ENCODE measurements around the gene PCGF1.

The PCGF1 gene

DNA sequence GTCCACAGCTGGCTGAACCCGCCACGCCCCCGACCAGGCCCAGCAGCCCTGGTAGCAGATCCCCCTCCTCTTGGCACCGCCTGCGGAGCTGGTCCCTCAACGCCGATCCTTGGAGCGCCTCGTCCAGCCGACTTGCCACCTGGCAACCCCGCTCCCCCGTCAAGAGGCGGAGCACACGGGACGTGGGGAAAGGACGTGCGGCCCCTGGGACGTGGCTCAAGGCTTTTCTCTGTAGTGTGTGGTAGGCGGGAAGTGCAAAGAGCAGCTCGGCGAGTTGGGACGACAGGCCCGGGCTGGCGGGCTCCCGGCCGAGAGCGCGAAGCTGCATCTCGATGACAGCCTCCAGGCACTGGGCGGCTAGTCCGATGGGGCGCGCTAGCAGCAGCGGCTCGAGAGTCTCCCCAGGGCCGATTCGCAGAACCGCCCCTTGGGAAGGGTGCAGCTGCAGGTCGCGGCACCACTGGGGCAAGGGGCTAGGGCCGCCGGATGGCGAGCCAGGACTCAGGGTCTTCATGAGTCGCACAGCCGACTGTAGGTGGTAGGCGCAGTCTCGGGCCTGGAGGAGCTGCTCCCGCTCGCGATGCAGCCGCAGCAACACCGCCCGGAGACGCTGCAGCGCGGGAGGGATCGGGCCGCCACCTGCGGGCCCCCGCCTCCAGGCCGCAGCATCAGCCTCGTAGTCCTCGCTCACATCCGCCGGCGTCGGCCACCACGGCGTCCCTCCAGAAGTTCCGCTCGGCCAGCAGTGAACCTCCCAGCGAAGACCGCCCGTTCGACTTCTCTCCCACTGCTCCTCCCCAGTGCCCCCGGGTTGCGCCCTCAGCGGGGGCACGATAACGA lies 25.3 kb downstream of the PCGF1 start:
- no peaks in the 10 kb centered on the region for H3K4me1 ChIP-seq
- peak overlapping the region; percentile 83 for H3K27ac ChIP-seq
- peak overlapping the region; percentile 1 for H3K9ac ChIP-seq
- peaks cover 20% of the 10 kb centered on the region for H3K79me2 ChIP-seq
- peak overlapping the region; percentile 97 for H3K4me2 ChIP-seq (ENCODE audit: low read length)
- H3K4me3 ChIP-seq (ENCODE audit: low read depth, low read length) = peak overlapping the region; percentile 94
- TF ChIP-seq, protein P1, sequence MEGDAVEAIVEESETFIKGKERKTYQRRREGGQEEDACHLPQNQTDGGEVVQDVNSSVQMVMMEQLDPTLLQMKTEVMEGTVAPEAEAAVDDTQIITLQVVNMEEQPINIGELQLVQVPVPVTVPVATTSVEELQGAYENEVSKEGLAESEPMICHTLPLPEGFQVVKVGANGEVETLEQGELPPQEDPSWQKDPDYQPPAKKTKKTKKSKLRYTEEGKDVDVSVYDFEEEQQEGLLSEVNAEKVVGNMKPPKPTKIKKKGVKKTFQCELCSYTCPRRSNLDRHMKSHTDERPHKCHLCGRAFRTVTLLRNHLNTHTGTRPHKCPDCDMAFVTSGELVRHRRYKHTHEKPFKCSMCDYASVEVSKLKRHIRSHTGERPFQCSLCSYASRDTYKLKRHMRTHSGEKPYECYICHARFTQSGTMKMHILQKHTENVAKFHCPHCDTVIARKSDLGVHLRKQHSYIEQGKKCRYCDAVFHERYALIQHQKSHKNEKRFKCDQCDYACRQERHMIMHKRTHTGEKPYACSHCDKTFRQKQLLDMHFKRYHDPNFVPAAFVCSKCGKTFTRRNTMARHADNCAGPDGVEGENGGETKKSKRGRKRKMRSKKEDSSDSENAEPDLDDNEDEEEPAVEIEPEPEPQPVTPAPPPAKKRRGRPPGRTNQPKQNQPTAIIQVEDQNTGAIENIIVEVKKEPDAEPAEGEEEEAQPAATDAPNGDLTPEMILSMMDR (IDR thresholded peaks at IDR 0.05) = no peak
- H2AFZ ChIP-seq = peak overlapping the region; percentile 79
- H3K27me3 ChIP-seq (ENCODE audit: control insufficient read depth, insufficient read depth, low read length) = no peaks in the 10 kb centered on the region
- no peaks in the 10 kb centered on the region for H3K36me3 ChIP-seq (ENCODE audit: control insufficient read depth, insufficient read depth, low read length)
- no peaks in the 10 kb centered on the region for H3K9me3 ChIP-seq (ENCODE audit: control insufficient read depth, low read length)

DNA sequence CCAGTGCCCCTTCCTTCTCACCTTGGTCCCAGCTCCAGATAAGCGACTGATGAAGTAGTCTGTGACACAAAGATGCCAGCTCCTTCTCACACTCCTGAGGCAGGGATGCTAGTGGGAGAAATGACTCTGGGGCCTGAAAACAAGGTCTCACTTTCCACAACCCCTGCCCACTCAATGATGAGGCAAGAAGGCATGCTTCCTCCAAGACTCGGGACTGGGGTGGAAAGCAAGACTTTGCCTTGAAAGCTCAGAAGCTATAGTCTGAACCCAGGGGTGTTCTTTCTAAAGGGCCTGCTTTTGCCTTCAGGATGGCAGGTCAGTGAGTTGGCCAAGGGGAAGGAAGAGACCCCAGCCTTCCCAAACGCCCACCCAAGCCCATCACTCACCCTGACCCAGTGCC lies 26.1 kb downstream of the PCGF1 start:
- H2AFZ ChIP-seq = no peak overlapping the region
- peaks cover 20% of the 10 kb centered on the region for H3K79me2 ChIP-seq
- H3K27me3 ChIP-seq (ENCODE audit: control insufficient read depth, insufficient read depth, low read length) = no peaks in the 10 kb centered on the region
- no peaks in the 10 kb centered on the region for H3K4me1 ChIP-seq
- TF ChIP-seq, protein P1 (IDR thresholded peaks at IDR 0.05) = no peak
- peak overlapping the region; percentile 94 for H3K4me3 ChIP-seq (ENCODE audit: low read depth, low read length)
- H3K36me3 ChIP-seq (ENCODE audit: control insufficient read depth, insufficient read depth, low read length) = no peaks in the 10 kb centered on the region
- H3K27ac ChIP-seq = no peak overlapping the region
- H3K4me2 ChIP-seq (ENCODE audit: low read length) = peak overlapping the region; percentile 97
- no peaks in the 10 kb centered on the region for H3K9me3 ChIP-seq (ENCODE audit: control insufficient read depth, low read length)
- H3K9ac ChIP-seq = no peak overlapping the region

DNA sequence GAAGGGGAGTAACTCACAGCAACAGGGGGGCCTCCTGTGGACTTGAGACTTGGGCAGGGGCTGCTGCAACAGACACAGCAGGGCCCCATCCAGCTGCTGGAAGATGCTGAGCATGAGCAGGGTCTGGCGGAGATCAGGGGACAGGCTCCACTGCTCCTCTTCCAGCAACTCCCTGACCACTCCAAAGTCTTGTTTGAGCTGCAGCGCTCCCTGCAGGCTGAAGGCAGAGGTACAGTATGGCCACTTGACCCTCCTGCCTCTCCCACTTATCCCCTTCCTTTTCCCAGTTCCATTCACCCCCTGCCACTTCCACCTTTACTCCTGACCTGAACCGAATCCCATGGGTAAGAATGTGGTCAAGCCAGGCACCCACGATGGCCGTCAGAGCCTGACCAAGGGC lies 32.6 kb downstream of the PCGF1 start:
- TF ChIP-seq, protein P1 (IDR thresholded peaks at IDR 0.05) = no peak
- Histone ChIP-seq H2AFZ (no peak overlapping the region), H3K27ac (no peak overlapping the region), H3K4me3 (ENCODE audit: low read depth, low read length) (no peak overlapping the region), H3K79me2 (peaks cover 3% of the 10 kb centered on the region), H3K4me2 (ENCODE audit: low read length) (no peak overlapping the region), H3K9me3 (ENCODE audit: control insufficient read depth, low read length) (no peaks in the 10 kb centered on the region), H3K27me3 (ENCODE audit: control insufficient read depth, insufficient read depth, low read length) (no peaks in the 10 kb centered on the region), H3K9ac (no peak overlapping the region), H3K36me3 (ENCODE audit: control insufficient read depth, insufficient read depth, low read length) (no peaks in the 10 kb centered on the region), H3K4me1 (peaks cover 8% of the 10 kb centered on the region)

DNA sequence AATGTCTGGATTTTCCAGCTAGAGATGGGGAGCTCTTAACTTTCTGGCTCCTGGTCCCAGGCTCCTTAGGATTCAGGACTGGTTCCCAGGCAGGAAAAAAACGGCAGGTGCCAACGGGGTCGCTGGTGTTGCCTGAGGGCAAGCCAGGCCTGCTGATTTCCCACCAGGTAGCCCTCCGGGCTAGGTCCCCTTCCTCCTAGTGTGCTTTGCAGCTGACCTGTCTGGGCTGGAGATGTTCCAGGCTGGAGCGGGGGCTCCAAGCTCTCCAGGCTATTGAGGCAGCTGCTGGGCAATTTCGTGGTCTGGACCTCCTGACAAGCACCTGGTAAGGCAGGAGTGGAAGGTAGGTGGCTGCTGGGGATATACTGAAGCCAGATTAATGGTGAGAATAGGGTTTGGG lies 33.0 kb downstream of the PCGF1 start:
- Histone ChIP-seq H3K79me2 (peaks cover 3% of the 10 kb centered on the region), H3K36me3 (ENCODE audit: control insufficient read depth, insufficient read depth, low read length) (no peaks in the 10 kb centered on the region), H3K4me3 (ENCODE audit: low read depth, low read length) (no peak overlapping the region), H3K9me3 (ENCODE audit: control insufficient read depth, low read length) (no peaks in the 10 kb centered on the region), H3K9ac (no peak overlapping the region), H3K4me2 (ENCODE audit: low read length) (no peak overlapping the region), H3K27me3 (ENCODE audit: control insufficient read depth, insufficient read depth, low read length) (no peaks in the 10 kb centered on the region), H2AFZ (no peak overlapping the region), H3K27ac (no peak overlapping the region), H3K4me1 (peaks cover 8% of the 10 kb centered on the region)
- TF ChIP-seq, protein P1 (IDR thresholded peaks at IDR 0.05) = no peak

DNA sequence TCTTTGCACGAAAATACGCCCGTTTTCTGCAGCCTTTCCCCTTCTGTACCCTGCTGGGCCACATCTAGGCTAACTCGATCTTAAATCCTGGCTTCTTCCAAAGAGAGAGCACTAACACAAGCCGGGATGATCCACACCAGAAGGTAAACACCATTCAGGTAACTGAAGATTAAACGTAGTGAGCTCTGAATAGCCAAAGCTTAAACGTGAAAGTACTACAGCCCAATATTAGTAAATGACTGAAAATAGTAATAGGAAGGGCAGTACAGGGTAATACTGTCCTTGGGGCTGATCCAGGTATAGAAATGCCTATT lies 34.6 kb downstream of the PCGF1 start:
- Histone ChIP-seq H3K9ac (no peak overlapping the region), H3K27ac (peak overlapping the region; percentile 90), H3K4me2 (ENCODE audit: low read length) (peak overlapping the region; percentile 82), H3K36me3 (ENCODE audit: control insufficient read depth, insufficient read depth, low read length) (no peaks in the 10 kb centered on the region), H3K4me3 (ENCODE audit: low read depth, low read length) (peak overlapping the region; percentile 95), H3K79me2 (peaks cover 3% of the 10 kb centered on the region), H3K27me3 (ENCODE audit: control insufficient read depth, insufficient read depth, low read length) (no peaks in the 10 kb centered on the region), H3K4me1 (peaks cover 8% of the 10 kb centered on the region), H3K9me3 (ENCODE audit: control insufficient read depth, low read length) (no peaks in the 10 kb centered on the region), H2AFZ (peak overlapping the region; percentile 94)
- TF ChIP-seq, protein P1 (IDR thresholded peaks at IDR 0.05) = no peak
